ENCODE measurements around the gene HAX1. TPM values are rescaled to one million over a fixed set of nuclear protein-coding genes. Genes with fewer than 3 reads are reported as not detected.

HAX1 gene
- total and polyA plus RNA-seq, 10 of the 15 experiments (the other 5 are each of a cell fraction or from before 2014, with no cell fraction given), result 95.3 to 288 (median 147) TPM

DNA sequence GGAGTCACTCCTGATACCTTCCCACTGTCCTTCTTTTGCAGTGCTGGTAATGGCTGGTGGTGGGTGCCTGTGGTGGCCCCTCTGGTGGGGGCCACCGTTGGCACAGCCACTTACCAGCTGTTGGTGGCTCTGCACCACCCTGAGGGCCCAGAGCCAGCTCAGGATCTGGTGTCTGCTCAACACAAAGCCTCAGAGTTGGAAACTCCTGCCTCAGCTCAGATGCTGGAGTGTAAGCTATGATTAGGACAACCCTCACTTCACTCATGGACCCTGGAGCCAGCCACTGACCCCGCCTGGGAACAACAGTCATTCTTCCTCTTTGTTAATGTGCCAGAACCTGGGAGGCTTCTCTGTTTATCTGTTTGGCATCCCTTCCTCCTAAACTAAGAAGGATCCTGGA lies 51.8 kb downstream of the HAX1 start:
- SMC1A ChIA-PET (ENCODE audit: uncharacterized antibody, unreplicated experiment), result interaction anchor here (0.8 to 4.2 kb wide), 3 partner anchors 10 to 141 kb away, joined by 3 to 39 read pairs (median 4); no protein-coding TSS in a partner anchor
- H3K9ac ChIP-seq (ENCODE audit: control insufficient read depth, insufficient read depth, low read length), result no peak overlapping the region
- no peak for DNase-seq (ENCODE audit: low read depth, low spot score)
- POLR2A ChIA-PET, result interaction anchor here (1.4 kb wide), 1 partner anchor 11 kb away, joined by 5 read pairs; no protein-coding TSS in a partner anchor
- no peak for FAIRE-seq
- no peak for ATAC-seq
- no peak overlapping the region for H3K27ac ChIP-seq (ENCODE audit: control insufficient read depth, insufficient read depth)
- no peak overlapping the region; the same call in none of the 2 replicates for H2AFZ ChIP-seq (ENCODE audit: control insufficient read depth, low read depth, low read length)
- peaks cover 23% of the 10 kb centered on the region for H3K4me1 ChIP-seq (ENCODE audit: control insufficient read depth, insufficient read depth, low read length)
- peaks cover 4% of the 10 kb centered on the region for H3K79me2 ChIP-seq (ENCODE audit: control insufficient read depth, insufficient read depth, low read length)
- CTCF ChIA-PET, result interaction anchor here (0.5 to 6.7 kb wide), 12 partner anchors 9 to 594 kb away, joined by 3 to 104 read pairs (median 4); no protein-coding TSS in a partner anchor
- 77% methylated on average over 2 of the region's 2 CpGs for WGBS (ENCODE audit: insufficient coverage, insufficient replicate concordance, low lambda C conversion rate, missing lambda C conversion rate)
- TF ChIP-seq IRF4 (IDR thresholded peaks at IDR 0.05; ENCODE audit: low read depth, low read length) (no peak), SMARCA5 (IDR thresholded peaks at IDR 0.05) (no peak), YY1 (IDR thresholded peaks at IDR 0.05; ENCODE audit: low read depth, low read length) (no peak), FOS (IDR thresholded peaks at IDR 0.05; ENCODE audit: borderline replicate concordance, extremely low read depth, insufficient read length) (no peak), CBX3 (IDR thresholded peaks at IDR 0.05; ENCODE audit: borderline replicate concordance, low read depth) (no peak), CBX5 (IDR thresholded peaks at IDR 0.05; ENCODE audit: low read depth) (no peak), ZNF24 (IDR thresholded peaks at IDR 0.05) (no peak), CBFB (IDR thresholded peaks at IDR 0.05; ENCODE audit: low read depth) (no peak), NFXL1 (IDR thresholded peaks at IDR 0.05; ENCODE audit: borderline replicate concordance) (no peak), ZNF274 (IDR thresholded peaks at IDR 0.05; ENCODE audit: insufficient read depth, insufficient read length) (no peak), FOXK2 (IDR thresholded peaks at IDR 0.05) (no peak), PML (IDR thresholded peaks at IDR 0.05; ENCODE audit: low read length) (no peak), MEF2B (IDR thresholded peaks at IDR 0.05; ENCODE audit: partially characterized antibody, poor library complexity, severe bottlenecking) (no peak), TCF7 (IDR thresholded peaks at IDR 0.05; ENCODE audit: borderline replicate concordance) (no peak), HDGF (IDR thresholded peaks at IDR 0.05) (no peak), TCF3 (IDR thresholded peaks at IDR 0.05; ENCODE audit: borderline replicate concordance, insufficient read depth, low read depth, low read length) (no peak)
- TF ChIP-seq, protein P1, sequence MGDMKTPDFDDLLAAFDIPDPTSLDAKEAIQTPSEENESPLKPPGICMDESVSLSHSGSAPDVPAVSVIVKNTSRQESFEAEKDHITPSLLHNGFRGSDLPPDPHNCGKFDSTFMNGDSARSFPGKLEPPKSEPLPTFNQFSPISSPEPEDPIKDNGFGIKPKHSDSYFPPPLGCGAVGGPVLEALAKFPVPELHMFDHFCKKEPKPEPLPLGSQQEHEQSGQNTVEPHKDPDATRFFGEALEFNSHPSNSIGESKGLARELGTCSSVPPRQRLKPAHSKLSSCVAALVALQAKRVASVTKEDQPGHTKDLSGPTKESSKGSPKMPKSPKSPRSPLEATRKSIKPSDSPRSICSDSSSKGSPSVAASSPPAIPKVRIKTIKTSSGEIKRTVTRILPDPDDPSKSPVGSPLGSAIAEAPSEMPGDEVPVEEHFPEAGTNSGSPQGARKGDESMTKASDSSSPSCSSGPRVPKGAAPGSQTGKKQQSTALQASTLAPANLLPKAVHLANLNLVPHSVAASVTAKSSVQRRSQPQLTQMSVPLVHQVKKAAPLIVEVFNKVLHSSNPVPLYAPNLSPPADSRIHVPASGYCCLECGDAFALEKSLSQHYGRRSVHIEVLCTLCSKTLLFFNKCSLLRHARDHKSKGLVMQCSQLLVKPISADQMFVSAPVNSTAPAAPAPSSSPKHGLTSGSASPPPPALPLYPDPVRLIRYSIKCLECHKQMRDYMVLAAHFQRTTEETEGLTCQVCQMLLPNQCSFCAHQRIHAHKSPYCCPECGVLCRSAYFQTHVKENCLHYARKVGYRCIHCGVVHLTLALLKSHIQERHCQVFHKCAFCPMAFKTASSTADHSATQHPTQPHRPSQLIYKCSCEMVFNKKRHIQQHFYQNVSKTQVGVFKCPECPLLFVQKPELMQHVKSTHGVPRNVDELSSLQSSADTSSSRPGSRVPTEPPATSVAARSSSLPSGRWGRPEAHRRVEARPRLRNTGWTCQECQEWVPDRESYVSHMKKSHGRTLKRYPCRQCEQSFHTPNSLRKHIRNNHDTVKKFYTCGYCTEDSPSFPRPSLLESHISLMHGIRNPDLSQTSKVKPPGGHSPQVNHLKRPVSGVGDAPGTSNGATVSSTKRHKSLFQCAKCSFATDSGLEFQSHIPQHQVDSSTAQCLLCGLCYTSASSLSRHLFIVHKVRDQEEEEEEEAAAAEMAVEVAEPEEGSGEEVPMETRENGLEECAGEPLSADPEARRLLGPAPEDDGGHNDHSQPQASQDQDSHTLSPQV (IDR thresholded peaks at IDR 0.05), result no peak
- TF ChIP-seq, protein P2, sequence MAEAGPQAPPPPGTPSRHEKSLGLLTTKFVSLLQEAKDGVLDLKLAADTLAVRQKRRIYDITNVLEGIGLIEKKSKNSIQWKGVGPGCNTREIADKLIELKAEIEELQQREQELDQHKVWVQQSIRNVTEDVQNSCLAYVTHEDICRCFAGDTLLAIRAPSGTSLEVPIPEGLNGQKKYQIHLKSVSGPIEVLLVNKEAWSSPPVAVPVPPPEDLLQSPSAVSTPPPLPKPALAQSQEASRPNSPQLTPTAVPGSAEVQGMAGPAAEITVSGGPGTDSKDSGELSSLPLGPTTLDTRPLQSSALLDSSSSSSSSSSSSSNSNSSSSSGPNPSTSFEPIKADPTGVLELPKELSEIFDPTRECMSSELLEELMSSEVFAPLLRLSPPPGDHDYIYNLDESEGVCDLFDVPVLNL (IDR thresholded peaks at IDR 0.05; ENCODE audit: low read depth, low read length), result no peak
- TF ChIP-seq, protein P3, sequence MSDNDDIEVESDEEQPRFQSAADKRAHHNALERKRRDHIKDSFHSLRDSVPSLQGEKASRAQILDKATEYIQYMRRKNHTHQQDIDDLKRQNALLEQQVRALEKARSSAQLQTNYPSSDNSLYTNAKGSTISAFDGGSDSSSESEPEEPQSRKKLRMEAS (IDR thresholded peaks at IDR 0.05; ENCODE audit: low read depth, low read length), result no peak
- no TSS peak for BruUV-seq (replicated peaks)
- H3K9me3 ChIP-seq (replicated peaks; ENCODE audit: control insufficient read depth, insufficient read depth, low read length), result no peaks in the 10 kb centered on the region
- intact Hi-C loops (cut with micrococcal nuclease; ENCODE audit: unreplicated experiment), result no loop called here
- no peak overlapping the region; the same call in 1 of the 2 replicates for H3K4me3 ChIP-seq
- H3K4me2 ChIP-seq (ENCODE audit: control insufficient read depth, insufficient read depth), result peak overlapping the region; percentile 88
- RAD21 ChIA-PET (ENCODE audit: unreplicated experiment), result interaction anchor here (1.0 to 3.8 kb wide), 2 partner anchors 10 to 74 kb away, joined by 3 to 43 read pairs; no protein-coding TSS in a partner anchor
- H4K20me1 ChIP-seq (ENCODE audit: control insufficient read depth, insufficient read depth), result no peaks in the 10 kb centered on the region
- H3K36me3 ChIP-seq (ENCODE audit: control insufficient read depth in 2 of 2, insufficient read depth in 2 of 2, low read length in 1 of 2), result no peaks in the 10 kb centered on the region
- no peaks in the 10 kb centered on the region for H3K27me3 ChIP-seq (replicated peaks in 1 of 2; ENCODE audit: control insufficient read depth in 2 of 2, insufficient read depth in 2 of 2, low read length in 1 of 2)
- in situ Hi-C loops (cut with MboI), result no loop called here
